Measurements from ENCODE around the gene ARHGEF10L. TPM values are rescaled to one million over a fixed set of nuclear protein-coding genes. Genes with fewer than 3 reads are reported as not detected.

The ARHGEF10L gene
- total RNA-seq, 1 experiment from 2014 or later = 3.3 TPM

GRCh38 chr1:17610085-17610484 is 70.6 kb downstream of the ARHGEF10L start:
- POLR2A ChIA-PET (ENCODE audit: low non-redundant PET) = interaction anchor here (0.5 kb wide), 1 partner anchor 70 kb away, joined by 4 read pairs; no protein-coding TSS in a partner anchor
- TF ChIP-seq EZH2 (IDR thresholded peaks at IDR 0.05; ENCODE audit: borderline replicate concordance, low read depth, low read length, poor library complexity, severe bottlenecking) = no peak
- no peak for TF ChIP-seq CTCF (conservative IDR thresholded peaks at IDR 0.05; ENCODE audit: low read depth, low read length)

GRCh38 chr1:17610713-17611112 is 71.2 kb downstream of the ARHGEF10L start:
- Histone ChIP-seq H3K4me3 (ENCODE audit: low read depth, low read length, poor library complexity, severe bottlenecking) (no peak overlapping the region), H3K9me3 (ENCODE audit: low read depth, low read length, poor library complexity, severe bottlenecking) (no peaks in the 10 kb centered on the region), H3K36me3 (ENCODE audit: insufficient read depth, low read length, poor library complexity, severe bottlenecking) (no peaks in the 10 kb centered on the region), H3K27me3 (replicated peaks; ENCODE audit: insufficient read depth, low read depth, low read length, poor library complexity) (no peaks in the 10 kb centered on the region), H3K27ac (ENCODE audit: low read depth, low read length, poor library complexity, severe bottlenecking) (no peak overlapping the region), H3K4me1 (ENCODE audit: insufficient read depth, low read length, poor library complexity, severe bottlenecking) (no peaks in the 10 kb centered on the region)
- DNase-seq (ENCODE audit: low spot score) = no peak
- ChIA-PET POLR2A (ENCODE audit: low non-redundant PET) (no interaction called here), CTCF (no interaction called here)
- no TSS peak for BruUV-seq (replicated peaks)
- intact Hi-C loops (cut with micrococcal nuclease; ENCODE audit: unreplicated experiment) = no loop called here
- TF ChIP-seq CTCF (conservative IDR thresholded peaks at IDR 0.05; ENCODE audit: low read depth, low read length) (no peak), EZH2 (IDR thresholded peaks at IDR 0.05; ENCODE audit: borderline replicate concordance, low read depth, low read length, poor library complexity, severe bottlenecking) (no peak)

More at GRCh38 chr1:17610085-17610484, 70.6 kb downstream of the ARHGEF10L start:
- Histone ChIP-seq H3K27me3 (replicated peaks; ENCODE audit: insufficient read depth, low read depth, low read length, poor library complexity) (no peaks in the 10 kb centered on the region), H3K4me3 (ENCODE audit: low read depth, low read length, poor library complexity, severe bottlenecking) (no peak overlapping the region), H3K27ac (ENCODE audit: low read depth, low read length, poor library complexity, severe bottlenecking) (no peak overlapping the region), H3K4me1 (ENCODE audit: insufficient read depth, low read length, poor library complexity, severe bottlenecking) (no peaks in the 10 kb centered on the region), H3K36me3 (ENCODE audit: insufficient read depth, low read length, poor library complexity, severe bottlenecking) (no peaks in the 10 kb centered on the region), H3K9me3 (ENCODE audit: low read depth, low read length, poor library complexity, severe bottlenecking) (no peaks in the 10 kb centered on the region)
- DNase-seq (ENCODE audit: low spot score) = no peak
- intact Hi-C loops (cut with micrococcal nuclease; ENCODE audit: unreplicated experiment) = no loop called here
- no TSS peak for BruUV-seq (replicated peaks)
- CTCF ChIA-PET = interaction anchor here (1.1 kb wide), 1 partner anchor 18 kb away, joined by 3 read pairs; no protein-coding TSS in a partner anchor

GRCh38 chr1:17611991-17612390 is 72.5 kb downstream of the ARHGEF10L start:
- Histone ChIP-seq H3K27me3 (replicated peaks; ENCODE audit: insufficient read depth, low read depth, low read length, poor library complexity) (no peaks in the 10 kb centered on the region), H3K4me1 (ENCODE audit: insufficient read depth, low read length, poor library complexity, severe bottlenecking) (no peaks in the 10 kb centered on the region), H3K4me3 (ENCODE audit: low read depth, low read length, poor library complexity, severe bottlenecking) (no peak overlapping the region), H3K36me3 (ENCODE audit: insufficient read depth, low read length, poor library complexity, severe bottlenecking) (no peaks in the 10 kb centered on the region), H3K27ac (ENCODE audit: low read depth, low read length, poor library complexity, severe bottlenecking) (no peak overlapping the region), H3K9me3 (ENCODE audit: low read depth, low read length, poor library complexity, severe bottlenecking) (no peaks in the 10 kb centered on the region)
- ChIA-PET CTCF (no interaction called here), POLR2A (ENCODE audit: low non-redundant PET) (no interaction called here)
- DNase-seq (ENCODE audit: low spot score) = no peak
- intact Hi-C loops (cut with micrococcal nuclease; ENCODE audit: unreplicated experiment) = no loop called here
- BruUV-seq (replicated peaks) = no TSS peak
- TF ChIP-seq EZH2 (IDR thresholded peaks at IDR 0.05; ENCODE audit: borderline replicate concordance, low read depth, low read length, poor library complexity, severe bottlenecking) (no peak), CTCF (conservative IDR thresholded peaks at IDR 0.05; ENCODE audit: low read depth, low read length) (no peak)
